CD1c-positive myeloid dendritic cell (primary cell): ENCODE results near the gene LGALS8.

ENCODE experiments used
- DNase-seq: peaks from one replicate; pipeline ENCODE4 v3.0.0-alpha.2; 2016; ENCODE audit errors: extremely low spot score

Gene LGALS8

GRCh38 chr1:236509203-236509602 is 14.6 kb upstream of the LGALS8 start:
- no peak for DNase-seq

GRCh38 chr1:236509647-236510401 is 14.0 kb upstream of the LGALS8 start:
- DNase-seq = no peak

- DNase-seq = no peak
These were observed 11.9 kb upstream of the LGALS8 start for GRCh38 chr1:236511735-236512418.

- DNase-seq = no peak
These were observed 8.9 kb upstream of the LGALS8 start for GRCh38 chr1:236514703-236515442.

- DNase-seq = no peak
These were observed 8.3 kb upstream of the LGALS8 start for GRCh38 chr1:236515443-236515958.

GRCh38 chr1:236516929-236517704 is 6.7 kb upstream of the LGALS8 start:
- no peak for DNase-seq

- DNase-seq = peak; percentile 46
These were observed 5.5 kb upstream of the LGALS8 start for GRCh38 chr1:236518322-236518721.

- DNase-seq = no peak
These were observed 3.3 kb upstream of the LGALS8 start for GRCh38 chr1:236520445-236521005.

GRCh38 chr1:236522937-236523703 is 662 bp upstream of the LGALS8 start:
- DNase-seq = no peak

- peak; percentile 87 for DNase-seq
These were observed 536 bp downstream of the LGALS8 start for GRCh38 chr1:236524142-236524894.

GRCh38 chr1:236524895-236525184 is 1.1 kb downstream of the LGALS8 start:
- DNase-seq = peak; percentile 79

GRCh38 chr1:236526079-236526478 is 2.3 kb downstream of the LGALS8 start:
- DNase-seq = no peak

GRCh38 chr1:236530286-236530685 is 6.5 kb downstream of the LGALS8 start:
- DNase-seq = no peak

GRCh38 chr1:236530959-236531358 is 7.2 kb downstream of the LGALS8 start:
- no peak for DNase-seq

- no peak for DNase-seq
These were observed 9.1 kb downstream of the LGALS8 start for GRCh38 chr1:236532850-236533249.

- no peak for DNase-seq
These were observed 10.4 kb downstream of the LGALS8 start for GRCh38 chr1:236534151-236534651.

- no peak for DNase-seq
These were observed 11.4 kb downstream of the LGALS8 start for GRCh38 chr1:236535190-236535589.

- DNase-seq = no peak
These were observed 11.9 kb downstream of the LGALS8 start for GRCh38 chr1:236535662-236536161.

GRCh38 chr1:236536540-236536939 is 12.8 kb downstream of the LGALS8 start:
- no peak for DNase-seq
